C4-2B (cell line): ENCODE measurements around the gene MED12L.

Experiments used
- ZFX ChIP-seq: fragments of 450-650 bp; IDR thresholded peaks from 2 replicates; pipeline ENCODE4 v1.6.1; 2017
- TF ChIP-seq, protein P1 (sequence below): fragments of 450-650 bp; conservative IDR thresholded peaks from 2 replicates; pipeline ENCODE4 v1.5.1; 2017; ENCODE audit warnings: mild to moderate bottlenecking

DNA sequence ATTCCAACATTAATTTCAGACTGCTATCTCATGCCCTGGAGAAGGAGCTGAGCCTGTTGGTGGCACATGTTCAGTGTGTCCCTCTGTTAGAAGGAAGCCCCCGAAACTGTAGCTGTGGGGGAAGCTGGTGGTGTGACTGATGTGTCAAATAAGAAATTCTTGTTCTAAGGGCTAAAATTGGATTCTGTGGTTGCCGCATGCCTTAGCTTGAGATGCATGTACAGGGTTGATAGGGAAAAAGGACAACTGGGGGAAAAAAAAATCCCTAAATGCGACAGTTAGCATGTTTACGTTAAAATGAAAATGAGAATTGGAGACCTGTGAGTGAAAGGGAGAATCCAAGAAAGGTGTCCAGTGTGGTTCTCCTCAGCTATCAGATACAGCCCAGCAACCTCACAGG lies 58.6 kb downstream of the MED12L start:
- TF ChIP-seq, protein P1, sequence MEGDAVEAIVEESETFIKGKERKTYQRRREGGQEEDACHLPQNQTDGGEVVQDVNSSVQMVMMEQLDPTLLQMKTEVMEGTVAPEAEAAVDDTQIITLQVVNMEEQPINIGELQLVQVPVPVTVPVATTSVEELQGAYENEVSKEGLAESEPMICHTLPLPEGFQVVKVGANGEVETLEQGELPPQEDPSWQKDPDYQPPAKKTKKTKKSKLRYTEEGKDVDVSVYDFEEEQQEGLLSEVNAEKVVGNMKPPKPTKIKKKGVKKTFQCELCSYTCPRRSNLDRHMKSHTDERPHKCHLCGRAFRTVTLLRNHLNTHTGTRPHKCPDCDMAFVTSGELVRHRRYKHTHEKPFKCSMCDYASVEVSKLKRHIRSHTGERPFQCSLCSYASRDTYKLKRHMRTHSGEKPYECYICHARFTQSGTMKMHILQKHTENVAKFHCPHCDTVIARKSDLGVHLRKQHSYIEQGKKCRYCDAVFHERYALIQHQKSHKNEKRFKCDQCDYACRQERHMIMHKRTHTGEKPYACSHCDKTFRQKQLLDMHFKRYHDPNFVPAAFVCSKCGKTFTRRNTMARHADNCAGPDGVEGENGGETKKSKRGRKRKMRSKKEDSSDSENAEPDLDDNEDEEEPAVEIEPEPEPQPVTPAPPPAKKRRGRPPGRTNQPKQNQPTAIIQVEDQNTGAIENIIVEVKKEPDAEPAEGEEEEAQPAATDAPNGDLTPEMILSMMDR, result no peak
- TF ChIP-seq ZFX, result no peak
